Endothelial cell of umbilical vein (primary cell): ENCODE data around the gene HRH2. TPM values are rescaled to one million over a fixed set of nuclear protein-coding genes. Genes with fewer than 3 reads are reported as not detected.

Experiments used
- BruUV-seq: library from RNA; stranded (reverse); fragments of 400-500 nt; replicated peaks from 2 replicates; lab custom pipeline; 2021; lab: Mats Ljungman, UMichigan
- CTCF ChIA-PET: fragments of 300-600, 350-600 bp; sonication (Branson Sonifier 250); formaldehyde crosslinking; loops from one replicate; lab custom pipeline; 2021; ENCODE audit warnings: antibody characterized with exemption, inconsistent platforms; lab: Charles Lee
- POLR2A ChIA-PET: fragments of 300-600, 350-600 bp; sonication (Branson Sonifier 250); formaldehyde crosslinking; loops from one replicate; lab custom pipeline; 2021; ENCODE audit warnings: antibody characterized with exemption, inconsistent platforms; lab: Charles Lee
- DNase-seq: peaks from one replicate; pipeline ENCODE4 v3.0.0-alpha.2; 2011; ENCODE audit warnings: low read depth, low spot score
- FAIRE-seq: peaks from 2 replicates; lab custom pipeline; 2011; peaks lifted over from hg19 to GRCh38; lab: Jason Lieb, UNC
- H2AFZ ChIP-seq: 2 replicates; pipeline ENCODE4 v1.6.0; 2012; ENCODE audit warnings: low read depth, low read length, control low read depth, inconsistent platforms
- H3K27ac ChIP-seq: 2 replicates; pipeline ENCODE4 v1.5.1; 2011; ENCODE audit warnings: low read depth, mild to moderate bottlenecking, control low read depth, low read length, moderate library complexity; ENCODE audit not compliant: insufficient read depth
- H3K27me3 ChIP-seq, 2 experiments: 2 replicates each; pipeline versions ENCODE4 v1.6.0 to v1.6.1; 2011; ENCODE audit warnings: low read length in 2 of 2, mixed read lengths in 1 of 2; ENCODE audit not compliant: control insufficient read depth in 2 of 2, insufficient read depth in 2 of 2
- H3K36me3 ChIP-seq, 2 experiments: 2 replicates in 1 of 2; 3 replicates in 1 of 2; pipeline ENCODE4 v1.5.1; 2011; ENCODE audit warnings: low read length in 2 of 2, mild to moderate bottlenecking in 1 of 2, moderate library complexity in 1 of 2; ENCODE audit not compliant: control insufficient read depth in 2 of 2, insufficient read depth in 2 of 2; ENCODE audit errors: extremely low read depth in 1 of 2
- H3K4me1 ChIP-seq: 3 replicates; pipeline ENCODE4 v1.5.1; 2011; ENCODE audit warnings: mild to moderate bottlenecking, low read length; ENCODE audit not compliant: control insufficient read depth, insufficient read depth; ENCODE audit errors: extremely low read depth
- H3K4me2 ChIP-seq: 2 replicates; pipeline ENCODE4 v1.6.1; 2011; ENCODE audit warnings: low read length, control low read depth, mixed read lengths; ENCODE audit not compliant: insufficient read depth
- H3K4me3 ChIP-seq, 3 experiments: fragments of 200-600 bp in 1 of 3; sonication (generic), shearing (Covaris generic) in 1 of 3; replicated peaks in 1 of 3; 2 replicates each; pipeline ENCODE4 v1.5.1; 2011 to 2016; ENCODE audit warnings: control low read depth in 3 of 3, low read length in 3 of 3, mild to moderate bottlenecking in 2 of 3, inconsistent platforms in 1 of 3, low read depth in 1 of 3, moderate library complexity in 1 of 3; ENCODE audit not compliant: insufficient read depth in 1 of 3
- H3K79me2 ChIP-seq: 2 replicates; pipeline ENCODE4 v1.6.0; 2012; ENCODE audit warnings: low read length, inconsistent platforms; ENCODE audit not compliant: control insufficient read depth, insufficient read depth
- H3K9ac ChIP-seq: replicated peaks from 2 replicates; pipeline ENCODE3; 2011; ENCODE audit warnings: low read length, control low read depth; ENCODE audit not compliant: insufficient read depth; ENCODE audit errors: extremely low read depth
- H3K9me1 ChIP-seq: replicated peaks from 3 replicates; pipeline ENCODE4 v1.6.0; 2011; ENCODE audit warnings: mild to moderate bottlenecking, low read length; ENCODE audit not compliant: control insufficient read depth, insufficient read depth; ENCODE audit errors: extremely low read depth
- H3K9me3 ChIP-seq: replicated peaks from 2 replicates; pipeline ENCODE4 v1.5.1; 2012; ENCODE audit warnings: low read length, inconsistent platforms; ENCODE audit not compliant: control insufficient read depth, insufficient read depth
- H4K20me1 ChIP-seq: replicated peaks from 2 replicates; pipeline ENCODE3; 2011; ENCODE audit warnings: mild to moderate bottlenecking, low read length; ENCODE audit not compliant: control insufficient read depth, insufficient read depth; ENCODE audit errors: extremely low read depth
- CTCF ChIP-seq, 2 donors: IDR thresholded peaks; 1 replicate in 1 of 2; 2 replicates in 1 of 2; pipeline ENCODE4 v1.5.1; 2011; ENCODE audit warnings: low read length in 2 of 2, mild to moderate bottlenecking in 2 of 2, moderate library complexity in 2 of 2, control low read depth in 1 of 2, inconsistent platforms in 1 of 2, low read depth in 1 of 2; ENCODE audit not compliant: insufficient read depth in 1 of 2; ENCODE audit errors: extremely low read depth in 1 of 2
- EZH2 ChIP-seq: IDR thresholded peaks from 2 replicates; pipeline ENCODE4 v1.6.1; 2012; ENCODE audit warnings: borderline replicate concordance, low read depth, mild to moderate bottlenecking, moderate library complexity, low read length, inconsistent platforms; ENCODE audit not compliant: severe bottlenecking
- FOS ChIP-seq: IDR thresholded peaks from 2 replicates; pipeline ENCODE4 v1.6.1; 2011; ENCODE audit warnings: mild to moderate bottlenecking, low read length, moderate library complexity, borderline replicate concordance; ENCODE audit not compliant: insufficient read depth
- MAX ChIP-seq: IDR thresholded peaks from 2 replicates; pipeline ENCODE4 v1.6.1; 2011; ENCODE audit not compliant: insufficient read depth, insufficient read length
- MYC ChIP-seq: IDR thresholded peaks from one replicate; pipeline ENCODE4 v1.6.1; 2011; ENCODE audit warnings: mild to moderate bottlenecking, low read depth, low read length
- POLR2A ChIP-seq: IDR thresholded peaks from 2 replicates; pipeline ENCODE4 v1.6.1; 2012; ENCODE audit warnings: low read depth, mild to moderate bottlenecking, control low read depth, low read length
- POLR2AphosphoS5 ChIP-seq: IDR thresholded peaks from 2 replicates; pipeline ENCODE4 v1.6.1; 2012; ENCODE audit warnings: low read depth, mild to moderate bottlenecking, control low read depth, low read length, moderate library complexity; ENCODE audit not compliant: insufficient read depth
- dilution Hi-C: fragments of 300-500 bp; cut with MboI; formaldehyde crosslinking; loops from one replicate; pipeline ENCODE4 v1.15.0; 2019; ENCODE audit warnings: low sequenced_read_pairs; ENCODE audit not compliant: extremely low pct_ligation_motif_present
- intact Hi-C: fragments of 100-400 bp; cut with micrococcal nuclease; formaldehyde crosslinking; loops from one replicate; pipeline ENCODE4 v1.10.0; 2022
- polyA plus RNA-seq, 4 experiments: library from polyadenylated mRNA; depleted of rRNA in 3 of 4; stranded (reverse) in 3 of 4; unstranded in 1 of 4; fragments of >200 nt; gene quantifications; 2 replicates each; pipeline versions ENCODE4 v1.2.1 to v1.2.3, GENCODE V29; 2011 to 2012; ENCODE audit warnings: missing spikeins in 1 of 4
- total RNA-seq: library from RNA; stranded (reverse); gene quantifications from 2 replicates; pipeline ENCODE4 v1.2.3, GENCODE V29; 2021

Gene HRH2
- total and polyA plus RNA-seq, 2 donors (not counting 3 experiments of a cell fraction or from before 2014, with no cell fraction given), result not detected

GRCh38 chr5:175666216-175666615, 8.3 kb downstream of the HRH2 start:
- Histone ChIP-seq H3K4me1 (no peaks in the 10 kb centered on the region), H3K9me3 (no peaks in the 10 kb centered on the region), H3K79me2 (no peaks in the 10 kb centered on the region), H3K36me3 (no peaks in the 10 kb centered on the region), H3K27me3 (no peaks in the 10 kb centered on the region), H3K27ac (no peak overlapping the region), H2AFZ (no peak overlapping the region), H3K4me2 (no peak overlapping the region), H3K4me3 (no peak overlapping the region), H4K20me1 (no peaks in the 10 kb centered on the region), H3K9ac (no peak overlapping the region), H3K9me1 (no peaks in the 10 kb centered on the region)
- dilution Hi-C loops (no loop called here), intact Hi-C loops (no loop called here)
- TF ChIP-seq POLR2AphosphoS5, result no peak
- TF ChIP-seq MAX, result no peak
- no peak for TF ChIP-seq CTCF (IDR thresholded peaks at IDR 0.05; ENCODE audit: extremely low read depth in 1 of 2, insufficient read depth in 1 of 2, low read depth in 1 of 2, low read length in 2 of 2)
- no peak for TF ChIP-seq POLR2A
- no peak for TF ChIP-seq FOS
- no peak for TF ChIP-seq MYC
- TF ChIP-seq EZH2, result no peak
- CTCF ChIA-PET, result no interaction called here
- no TSS peak for BruUV-seq
- no peak for FAIRE-seq
- POLR2A ChIA-PET, result no interaction called here
- no peak for DNase-seq
